Panc1 (cell line): ENCODE data around the gene KLHL2. TPM values are rescaled to one million over a fixed set of nuclear protein-coding genes. Genes with fewer than 3 reads are reported as not detected.

Experiments used
- ATAC-seq: fragments of 200-7000 bp; cut with Tn5 transposase; 2 replicates; pipeline ENCODE4 v1.9.1; 2020; ENCODE audit warnings: mild to moderate bottlenecking, moderate library complexity
- BruUV-seq: library from RNA; stranded (reverse); fragments of 400-500 nt; replicated peaks from 2 replicates; lab custom pipeline; 2021; lab: Mats Ljungman, UMichigan
- CTCF ChIA-PET: fragments of 300-600 bp; sonication (Branson Sonifier 250); formaldehyde crosslinking; loops from one replicate; lab custom pipeline; 2022; ENCODE audit warnings: antibody characterized with exemption; lab: Charles Lee
- POLR2A ChIA-PET: fragments of 300-600 bp; sonication (Branson Sonifier 250); formaldehyde crosslinking; loops from one replicate; lab custom pipeline; 2022; ENCODE audit warnings: antibody characterized with exemption; lab: Charles Lee
- DNase-seq: peaks from one replicate; pipeline ENCODE4 v3.0.0-alpha.2; 2010; ENCODE audit warnings: low read depth, low spot score
- H3K27ac ChIP-seq: 2 replicates; pipeline ENCODE4 v1.5.1; 2011; ENCODE audit warnings: mild to moderate bottlenecking, low read length, inconsistent platforms
- H3K27me3 ChIP-seq: fragments of 200-500 bp; sonication (Bioruptor generic); 2 replicates; pipeline ENCODE4 v1.6.0; 2014; ENCODE audit warnings: low read length, inconsistent platforms; ENCODE audit not compliant: control insufficient read depth, insufficient read depth
- H3K36me3 ChIP-seq: fragments of 200-500 bp; sonication (Bioruptor generic); 2 replicates; pipeline ENCODE4 v1.5.1; 2014; ENCODE audit warnings: inconsistent platforms, mild to moderate bottlenecking, low read length, moderate library complexity; ENCODE audit not compliant: control insufficient read depth, insufficient read depth
- H3K4me1 ChIP-seq: 2 replicates; pipeline ENCODE4 v1.5.1; 2011; ENCODE audit warnings: inconsistent platforms, mild to moderate bottlenecking, low read length, moderate library complexity; ENCODE audit not compliant: control insufficient read depth, insufficient read depth
- H3K4me3 ChIP-seq, 2 experiments: 2 replicates each; pipeline ENCODE4 v1.5.1; 2011 to 2012; ENCODE audit warnings: low read depth in 2 of 2, low read length in 2 of 2, mild to moderate bottlenecking in 2 of 2, inconsistent platforms in 1 of 2, moderate library complexity in 1 of 2
- H3K9me3 ChIP-seq: fragments of 200-500 bp; sonication (Bioruptor generic); 2 replicates; pipeline ENCODE4 v1.5.1; 2014; ENCODE audit warnings: low read depth, mild to moderate bottlenecking, inconsistent platforms, low read length, moderate library complexity; ENCODE audit not compliant: control insufficient read depth, insufficient read depth
- POLR2AphosphoS5 ChIP-seq: IDR thresholded peaks from 2 replicates; pipeline ENCODE4 v1.6.1; 2012; ENCODE audit warnings: mild to moderate bottlenecking, low read depth, low read length, moderate library complexity
- SIN3A ChIP-seq: IDR thresholded peaks from 2 replicates; pipeline ENCODE4 v1.6.1; 2012; ENCODE audit warnings: low read depth, mild to moderate bottlenecking, low read length, moderate library complexity, borderline replicate concordance; ENCODE audit not compliant: insufficient read depth
- TCF7L2 ChIP-seq: IDR thresholded peaks from 2 replicates; pipeline ENCODE4 v1.6.1; 2011; ENCODE audit warnings: mild to moderate bottlenecking, low read depth, low read length, inconsistent platforms
- in situ Hi-C: cut with HindIII; loops from 2 replicates; pipeline ENCODE4 v1.10.0; 2016; ENCODE audit warnings: low sequenced_read_pairs, low pct_unique_long_range_greater_than_20kb
- intact Hi-C: fragments of 100-400 bp; cut with micrococcal nuclease; formaldehyde crosslinking; loops from one replicate; pipeline ENCODE4 v1.10.0; 2022; ENCODE audit not compliant: unreplicated experiment
- total RNA-seq: library from RNA; stranded (reverse); gene quantifications from one replicate; pipeline ENCODE4 v1.2.1, GENCODE V29; 2021; ENCODE audit not compliant: unreplicated experiment
- TF ChIP-seq, protein P1 (sequence below), 2 experiments: IDR thresholded peaks; 2 replicates each; pipeline ENCODE4 v1.6.1; 2011 to 2012; ENCODE audit warnings: low read depth in 2 of 2, control low read depth in 1 of 2, low read length in 1 of 2, mild to moderate bottlenecking in 1 of 2, moderate library complexity in 1 of 2; ENCODE audit not compliant: insufficient read depth in 1 of 2
- TF ChIP-seq, protein P2 (sequence below): fragments of 450-650 bp; IDR thresholded peaks from 2 replicates; pipeline ENCODE4 v1.5.1; 2017; ENCODE audit warnings: mild to moderate bottlenecking

Gene KLHL2
- total RNA-seq, 1 experiment from 2014 or later = 17.4 TPM

GRCh38 chr4:165330071-165330470 is 122.7 kb downstream of the KLHL2 start:
- no peak overlapping the region for H3K27ac ChIP-seq
- ATAC-seq = no peak
- TSS peak; percentile 1 for BruUV-seq
- ChIA-PET POLR2A (no interaction called here), CTCF (no interaction called here)
- no peak for TF ChIP-seq POLR2AphosphoS5
- TF ChIP-seq TCF7L2 = no peak
- TF ChIP-seq, protein P1, sequence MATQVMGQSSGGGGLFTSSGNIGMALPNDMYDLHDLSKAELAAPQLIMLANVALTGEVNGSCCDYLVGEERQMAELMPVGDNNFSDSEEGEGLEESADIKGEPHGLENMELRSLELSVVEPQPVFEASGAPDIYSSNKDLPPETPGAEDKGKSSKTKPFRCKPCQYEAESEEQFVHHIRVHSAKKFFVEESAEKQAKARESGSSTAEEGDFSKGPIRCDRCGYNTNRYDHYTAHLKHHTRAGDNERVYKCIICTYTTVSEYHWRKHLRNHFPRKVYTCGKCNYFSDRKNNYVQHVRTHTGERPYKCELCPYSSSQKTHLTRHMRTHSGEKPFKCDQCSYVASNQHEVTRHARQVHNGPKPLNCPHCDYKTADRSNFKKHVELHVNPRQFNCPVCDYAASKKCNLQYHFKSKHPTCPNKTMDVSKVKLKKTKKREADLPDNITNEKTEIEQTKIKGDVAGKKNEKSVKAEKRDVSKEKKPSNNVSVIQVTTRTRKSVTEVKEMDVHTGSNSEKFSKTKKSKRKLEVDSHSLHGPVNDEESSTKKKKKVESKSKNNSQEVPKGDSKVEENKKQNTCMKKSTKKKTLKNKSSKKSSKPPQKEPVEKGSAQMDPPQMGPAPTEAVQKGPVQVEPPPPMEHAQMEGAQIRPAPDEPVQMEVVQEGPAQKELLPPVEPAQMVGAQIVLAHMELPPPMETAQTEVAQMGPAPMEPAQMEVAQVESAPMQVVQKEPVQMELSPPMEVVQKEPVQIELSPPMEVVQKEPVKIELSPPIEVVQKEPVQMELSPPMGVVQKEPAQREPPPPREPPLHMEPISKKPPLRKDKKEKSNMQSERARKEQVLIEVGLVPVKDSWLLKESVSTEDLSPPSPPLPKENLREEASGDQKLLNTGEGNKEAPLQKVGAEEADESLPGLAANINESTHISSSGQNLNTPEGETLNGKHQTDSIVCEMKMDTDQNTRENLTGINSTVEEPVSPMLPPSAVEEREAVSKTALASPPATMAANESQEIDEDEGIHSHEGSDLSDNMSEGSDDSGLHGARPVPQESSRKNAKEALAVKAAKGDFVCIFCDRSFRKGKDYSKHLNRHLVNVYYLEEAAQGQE (IDR thresholded peaks at IDR 0.05; ENCODE audit: insufficient read depth in 1 of 2, low read depth in 2 of 2, low read length in 1 of 2) = no peak
- TF ChIP-seq, protein P2, sequence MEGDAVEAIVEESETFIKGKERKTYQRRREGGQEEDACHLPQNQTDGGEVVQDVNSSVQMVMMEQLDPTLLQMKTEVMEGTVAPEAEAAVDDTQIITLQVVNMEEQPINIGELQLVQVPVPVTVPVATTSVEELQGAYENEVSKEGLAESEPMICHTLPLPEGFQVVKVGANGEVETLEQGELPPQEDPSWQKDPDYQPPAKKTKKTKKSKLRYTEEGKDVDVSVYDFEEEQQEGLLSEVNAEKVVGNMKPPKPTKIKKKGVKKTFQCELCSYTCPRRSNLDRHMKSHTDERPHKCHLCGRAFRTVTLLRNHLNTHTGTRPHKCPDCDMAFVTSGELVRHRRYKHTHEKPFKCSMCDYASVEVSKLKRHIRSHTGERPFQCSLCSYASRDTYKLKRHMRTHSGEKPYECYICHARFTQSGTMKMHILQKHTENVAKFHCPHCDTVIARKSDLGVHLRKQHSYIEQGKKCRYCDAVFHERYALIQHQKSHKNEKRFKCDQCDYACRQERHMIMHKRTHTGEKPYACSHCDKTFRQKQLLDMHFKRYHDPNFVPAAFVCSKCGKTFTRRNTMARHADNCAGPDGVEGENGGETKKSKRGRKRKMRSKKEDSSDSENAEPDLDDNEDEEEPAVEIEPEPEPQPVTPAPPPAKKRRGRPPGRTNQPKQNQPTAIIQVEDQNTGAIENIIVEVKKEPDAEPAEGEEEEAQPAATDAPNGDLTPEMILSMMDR = no peak
- TF ChIP-seq SIN3A = no peak
- H3K9me3 ChIP-seq = no peaks in the 10 kb centered on the region
- in situ Hi-C loops = no loop called here
- intact Hi-C loops = no loop called here
- no peak overlapping the region for H3K4me3 ChIP-seq
- H3K4me1 ChIP-seq = peaks cover 2% of the 10 kb centered on the region; the same call in 1 of the 2 replicates
- DNase-seq = no peak
- H3K36me3 ChIP-seq = peaks cover 16% of the 10 kb centered on the region
- no peaks in the 10 kb centered on the region for H3K27me3 ChIP-seq

- in situ Hi-C loops (no loop called here), intact Hi-C loops (no loop called here)
- Histone ChIP-seq H3K4me3 (no peak overlapping the region), H3K9me3 (no peaks in the 10 kb centered on the region), H3K27me3 (no peaks in the 10 kb centered on the region), H3K36me3 (peaks cover 18% of the 10 kb centered on the region), H3K4me1 (peaks cover 2% of the 10 kb centered on the region; the same call in 1 of the 2 replicates), H3K27ac (no peak overlapping the region)
- DNase-seq (no peak), ATAC-seq (no peak)
- BruUV-seq = no TSS peak
- ChIA-PET POLR2A (no interaction called here), CTCF (no interaction called here)
- no peak for TF ChIP-seq SIN3A
- TF ChIP-seq, protein P2 = no peak
- TF ChIP-seq TCF7L2 = no peak
- no peak for TF ChIP-seq POLR2AphosphoS5
- TF ChIP-seq, protein P1 (IDR thresholded peaks at IDR 0.05; ENCODE audit: insufficient read depth in 1 of 2, low read depth in 2 of 2, low read length in 1 of 2) = no peak
These were observed 123.3 kb downstream of the KLHL2 start for GRCh38 chr4:165330666-165331065.
